Calu3 (cell line): ENCODE results near the gene C5orf15. TPM values are rescaled to one million over a fixed set of nuclear protein-coding genes. Genes with fewer than 3 reads are reported as not detected.

ENCODE experiments used
- BruUV-seq: library from RNA; stranded (reverse); fragments of 400-500 nt; replicated peaks from 2 replicates; lab custom pipeline; 2021; lab: Mats Ljungman, UMichigan
- CTCF ChIA-PET: fragments of 300-600 bp; sonication (Branson Sonifier 250); formaldehyde crosslinking; loops from one replicate; lab custom pipeline; 2022; ENCODE audit warnings: antibody characterized with exemption; lab: Charles Lee
- DNase-seq: peaks from one replicate; pipeline ENCODE4 v3.0.0; 2022
- H3K27ac Mint-ChIP-seq: one replicate; pipeline ENCODE4 v1.8.0; 2022; ENCODE audit warnings: mixed read lengths; ENCODE audit not compliant: unreplicated experiment
- H3K27me3 Mint-ChIP-seq: one replicate; pipeline ENCODE4 v1.8.0; 2022; ENCODE audit warnings: mixed read lengths; ENCODE audit not compliant: unreplicated experiment
- H3K36me3 Mint-ChIP-seq: one replicate; pipeline ENCODE4 v1.8.0; 2022; ENCODE audit warnings: mild to moderate bottlenecking, moderate library complexity, mixed read lengths; ENCODE audit not compliant: insufficient read depth, unreplicated experiment
- H3K4me1 Mint-ChIP-seq: one replicate; pipeline ENCODE4 v1.8.0; 2022; ENCODE audit warnings: mild to moderate bottlenecking, low read depth, mixed read lengths; ENCODE audit not compliant: unreplicated experiment
- H3K4me3 Mint-ChIP-seq: one replicate; pipeline ENCODE4 v1.8.0; 2022; ENCODE audit warnings: mild to moderate bottlenecking, low read depth, moderate library complexity, mixed read lengths; ENCODE audit not compliant: unreplicated experiment
- H3K9me3 Mint-ChIP-seq: one replicate; pipeline ENCODE4 v1.8.0; 2022; ENCODE audit warnings: low read depth, mixed read lengths; ENCODE audit not compliant: unreplicated experiment
- CTCF ChIP-seq: fragments of 200-600 bp; IDR thresholded peaks from one replicate; pipeline ENCODE4 v1.8.0; 2022; ENCODE audit warnings: antibody characterized with exemption; ENCODE audit not compliant: unreplicated experiment
- intact Hi-C: fragments of 100-400 bp; cut with micrococcal nuclease; formaldehyde crosslinking; loops from one replicate; pipeline ENCODE4 v1.10.0; 2022; ENCODE audit not compliant: unreplicated experiment
- total RNA-seq: library from RNA; stranded (reverse); gene quantifications from 2 replicates; pipeline ENCODE4 v1.2.3, GENCODE V29; 2022

The C5orf15 gene
- total RNA-seq, 1 experiment from 2014 or later, result 104 TPM

DNA sequence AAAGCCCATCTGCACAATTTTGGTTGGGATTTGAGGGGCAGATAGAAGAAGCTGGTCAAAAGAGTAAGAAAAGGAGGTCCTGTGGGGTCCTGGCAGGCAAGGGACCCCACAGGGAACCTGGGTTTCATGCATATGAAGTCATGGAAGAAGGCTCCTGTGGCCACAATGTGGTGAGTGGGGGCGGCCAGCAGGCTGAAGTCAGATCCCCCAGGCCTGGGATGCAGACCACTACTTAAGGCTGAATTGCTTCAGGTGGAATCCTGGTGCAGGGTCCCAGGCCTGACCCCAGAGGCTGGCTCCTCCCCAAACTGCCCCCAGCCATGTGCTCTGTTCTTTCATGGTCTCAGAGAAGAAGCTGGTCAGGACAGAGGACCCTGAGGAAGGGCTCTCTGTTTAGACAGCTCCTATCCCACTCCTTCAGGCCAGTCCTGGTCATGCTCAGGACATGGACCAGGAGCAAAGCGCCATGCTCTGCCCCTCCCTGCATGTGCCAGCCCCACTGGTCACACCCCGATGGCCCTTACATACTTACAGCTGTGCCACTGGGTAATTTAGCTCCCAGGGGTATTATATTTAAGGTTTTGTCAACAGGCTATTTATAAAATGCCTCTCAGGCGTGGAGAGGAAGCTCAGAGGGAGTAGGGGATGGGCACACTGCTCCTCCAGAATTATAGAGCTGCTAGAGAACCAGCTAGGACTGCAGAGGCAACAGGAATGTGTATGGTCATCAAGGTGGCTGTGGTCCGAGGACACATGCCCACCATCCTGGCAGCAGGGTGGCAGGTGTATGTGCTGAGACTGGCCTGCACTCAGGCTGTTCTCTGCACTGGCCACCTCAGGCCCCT, 33.4 kb downstream of the C5orf15 start:
- peaks cover 6% of the 10 kb centered on the region for H3K9me3 Mint-ChIP-seq
- no peak overlapping the region for H3K27ac Mint-ChIP-seq
- CTCF ChIA-PET, result no interaction called here
- H3K4me1 Mint-ChIP-seq, result peaks cover 22% of the 10 kb centered on the region
- DNase-seq, result no peak
- no peak overlapping the region for H3K4me3 Mint-ChIP-seq
- no peak for TF ChIP-seq CTCF
- no TSS peak for BruUV-seq
- no peaks in the 10 kb centered on the region for H3K36me3 Mint-ChIP-seq
- peaks cover 9% of the 10 kb centered on the region for H3K27me3 Mint-ChIP-seq
- intact Hi-C loops, result no loop called here

DNA sequence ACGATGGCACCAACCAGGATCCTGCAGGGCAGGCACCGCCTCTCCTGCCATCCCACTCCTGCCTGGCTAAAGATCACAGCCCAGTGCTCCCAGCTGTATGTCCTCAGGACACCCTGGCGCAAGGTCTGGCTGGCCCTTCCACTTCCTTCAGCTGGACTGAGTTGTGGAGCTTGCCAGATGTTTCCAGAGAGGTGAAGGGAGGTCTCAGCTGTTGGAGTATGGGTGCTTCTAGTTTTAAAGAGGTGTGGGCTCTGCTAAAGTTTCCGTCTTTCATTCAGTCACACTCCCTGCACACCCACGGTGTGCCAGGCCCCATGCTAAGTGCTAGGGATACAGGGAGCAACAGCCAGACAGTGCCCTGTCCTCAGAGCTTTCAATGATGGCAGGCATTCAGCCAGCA, 34.1 kb downstream of the C5orf15 start:
- no peak for DNase-seq
- TF ChIP-seq CTCF, result no peak
- H3K27me3 Mint-ChIP-seq, result peaks cover 9% of the 10 kb centered on the region
- intact Hi-C loops, result no loop called here
- H3K4me3 Mint-ChIP-seq, result no peak overlapping the region
- CTCF ChIA-PET, result no interaction called here
- no peaks in the 10 kb centered on the region for H3K36me3 Mint-ChIP-seq
- H3K9me3 Mint-ChIP-seq, result peaks cover 6% of the 10 kb centered on the region
- no peak overlapping the region for H3K27ac Mint-ChIP-seq
- H3K4me1 Mint-ChIP-seq, result peaks cover 17% of the 10 kb centered on the region
- no TSS peak for BruUV-seq

GRCh38 chr5:133933670-133934295, 34.6 kb downstream of the C5orf15 start:
- TF ChIP-seq CTCF, result no peak
- intact Hi-C loops, result no loop called here
- no peak for DNase-seq
- H3K4me3 Mint-ChIP-seq, result no peak overlapping the region
- H3K9me3 Mint-ChIP-seq, result peaks cover 6% of the 10 kb centered on the region
- H3K4me1 Mint-ChIP-seq, result peaks cover 11% of the 10 kb centered on the region
- no TSS peak for BruUV-seq
- CTCF ChIA-PET, result no interaction called here
- H3K36me3 Mint-ChIP-seq, result no peaks in the 10 kb centered on the region
- no peak overlapping the region for H3K27ac Mint-ChIP-seq
- H3K27me3 Mint-ChIP-seq, result peaks cover 9% of the 10 kb centered on the region

- H3K4me3 Mint-ChIP-seq, result no peak overlapping the region
- H3K4me1 Mint-ChIP-seq, result peaks cover 6% of the 10 kb centered on the region
- H3K36me3 Mint-ChIP-seq, result no peaks in the 10 kb centered on the region
- no TSS peak for BruUV-seq
- CTCF ChIA-PET, result no interaction called here
- peaks cover 9% of the 10 kb centered on the region for H3K27me3 Mint-ChIP-seq
- no peak for TF ChIP-seq CTCF
- H3K27ac Mint-ChIP-seq, result no peak overlapping the region
- intact Hi-C loops, result no loop called here
- H3K9me3 Mint-ChIP-seq, result peaks cover 6% of the 10 kb centered on the region
- DNase-seq, result no peak
Observed at GRCh38 chr5:133933169-133933509, 35.3 kb downstream of the C5orf15 start.
